Testis (tissue), 2 donors: ENCODE results near the gene RASA3.

Experiments used
- CTCF ChIP-seq, 3 experiments: fragments of 450-650 bp in 2 of 3; fragments of 200-600 bp in 1 of 3; sonication (generic) in 1 of 3; IDR thresholded peaks; one replicate each; pipeline ENCODE4 v1.5.1; 2016 to 2019; ENCODE audit warnings: antibody characterized with exemption in 3 of 3, mild to moderate bottlenecking in 2 of 3, moderate library complexity in 1 of 3
- POLR2A ChIP-seq: fragments of 450-650 bp; IDR thresholded peaks from one replicate; pipeline ENCODE4 v1.6.1; 2017; ENCODE audit warnings: antibody characterized with exemption, mild to moderate bottlenecking, moderate library complexity

DNA sequence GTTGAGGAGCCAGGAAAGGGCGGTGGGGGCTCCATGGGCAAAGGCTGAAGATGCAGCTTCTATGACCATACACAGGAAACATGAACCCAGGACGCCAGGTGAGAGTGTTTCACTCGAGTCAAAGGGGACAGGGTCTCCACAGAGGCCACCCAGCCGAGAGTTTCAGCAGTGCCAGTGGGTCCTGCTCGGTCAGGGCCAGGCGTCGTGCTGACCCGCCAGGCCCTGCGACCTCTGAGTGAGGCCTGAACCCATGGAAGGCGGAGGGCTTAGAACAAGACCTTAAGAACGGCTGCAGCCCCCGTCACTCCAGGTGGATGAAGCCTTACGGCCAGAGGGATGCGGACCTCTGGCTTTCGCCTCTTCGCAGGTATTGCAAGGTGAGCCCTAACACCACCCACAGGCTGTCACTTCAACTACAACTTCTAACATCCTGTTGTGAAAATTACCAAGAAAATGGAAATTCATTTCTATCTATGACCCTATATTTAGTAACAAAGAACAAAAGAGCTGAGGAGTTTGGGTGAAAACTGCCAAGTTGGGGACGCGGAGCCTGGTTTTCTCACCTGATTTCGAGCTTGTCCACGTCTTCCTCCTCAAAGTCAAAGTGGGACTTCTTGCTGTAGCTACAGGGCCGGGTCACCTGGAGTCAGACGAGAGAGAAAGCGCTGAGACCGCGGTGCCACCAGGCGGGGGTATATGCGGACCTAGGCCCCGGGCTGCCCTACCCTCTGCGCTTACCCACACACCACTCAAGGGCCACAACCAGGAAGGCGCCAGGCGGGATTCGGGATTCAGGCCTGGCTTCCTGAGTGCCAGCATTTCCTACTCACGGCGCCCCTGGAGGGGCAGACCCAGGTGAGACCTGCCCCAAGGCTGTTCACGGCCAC, 108.5 kb downstream of the RASA3 start:
- TF ChIP-seq CTCF (IDR thresholded peaks at IDR 0.05) (no peak), POLR2A (no peak)
